Daoy (cell line): ENCODE data around the gene FSTL4. TPM values are rescaled to one million over a fixed set of nuclear protein-coding genes. Genes with fewer than 3 reads are reported as not detected.
"Not testable (repeated sequence)": the region's sequence is repeated elsewhere in the genome, so short reads cannot be mapped to it uniquely, and the experiment has no call there.

Source experiments
- DNase-seq: peaks from one replicate; pipeline ENCODE4 v3.0.0-alpha.2; 2015; ENCODE audit warnings: low read depth
- total RNA-seq: library from RNA; depleted of rRNA; stranded (reverse); fragments of >200 nt; shearing (Covaris generic); gene quantifications from 2 replicates; pipeline ENCODE4 v1.2.3, GENCODE V29; 2014

Gene FSTL4
- total RNA-seq, 1 experiment from 2014 or later, result 0.11 TPM

- no peak for DNase-seq
Observed at GRCh38 chr5:133227897-133228296, 384.4 kb downstream of the FSTL4 start.

- DNase-seq, result no peak
Observed at GRCh38 chr5:133227082-133227481, 385.3 kb downstream of the FSTL4 start.

DNA sequence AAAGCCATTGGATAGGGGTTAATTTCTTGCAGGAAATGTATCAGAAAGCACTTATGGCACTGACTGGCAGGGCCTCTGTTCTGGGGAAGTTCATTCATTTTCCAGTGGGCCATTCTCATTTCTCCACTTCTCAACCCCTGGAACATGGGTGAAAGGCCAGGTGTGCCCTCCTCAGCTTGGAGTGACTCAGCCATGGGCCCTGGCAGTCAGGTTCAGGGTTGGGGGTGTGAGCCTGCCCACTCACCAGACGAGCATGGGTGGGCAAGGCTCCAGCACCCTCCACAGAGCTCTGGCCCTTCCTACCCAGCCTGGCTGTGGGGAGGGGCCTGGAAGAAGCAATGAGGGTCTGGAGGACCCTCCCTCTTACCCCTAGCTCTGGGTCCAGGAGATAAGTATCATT is 386.2 kb downstream of the FSTL4 start:
- no peak for DNase-seq

DNA sequence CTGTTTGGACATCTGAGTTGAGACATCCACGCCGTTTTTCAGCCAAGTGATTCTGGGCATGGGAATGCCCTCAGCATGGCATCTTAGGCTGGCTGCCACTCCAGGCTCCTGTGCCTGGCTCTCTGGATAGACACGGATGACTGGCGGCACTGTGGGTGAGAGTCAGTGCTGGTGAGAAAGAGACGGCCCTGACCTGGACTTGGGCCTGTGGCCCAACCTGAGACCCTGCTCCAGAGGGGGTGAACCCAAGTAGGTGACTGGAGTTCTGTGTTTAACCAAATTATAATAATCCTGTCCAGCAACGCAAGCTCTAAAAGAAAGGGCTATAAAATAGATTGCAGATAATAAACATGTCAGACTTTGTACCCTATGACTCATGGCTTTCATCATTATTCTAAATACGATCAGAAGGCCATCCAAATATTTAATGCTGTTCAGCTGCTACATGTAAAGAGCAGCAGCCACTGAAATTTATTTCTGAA is 386.6 kb downstream of the FSTL4 start:
- DNase-seq, result no peak

- no peak for DNase-seq
Observed at GRCh38 chr5:133222979-133223378, 389.4 kb downstream of the FSTL4 start.

DNA sequence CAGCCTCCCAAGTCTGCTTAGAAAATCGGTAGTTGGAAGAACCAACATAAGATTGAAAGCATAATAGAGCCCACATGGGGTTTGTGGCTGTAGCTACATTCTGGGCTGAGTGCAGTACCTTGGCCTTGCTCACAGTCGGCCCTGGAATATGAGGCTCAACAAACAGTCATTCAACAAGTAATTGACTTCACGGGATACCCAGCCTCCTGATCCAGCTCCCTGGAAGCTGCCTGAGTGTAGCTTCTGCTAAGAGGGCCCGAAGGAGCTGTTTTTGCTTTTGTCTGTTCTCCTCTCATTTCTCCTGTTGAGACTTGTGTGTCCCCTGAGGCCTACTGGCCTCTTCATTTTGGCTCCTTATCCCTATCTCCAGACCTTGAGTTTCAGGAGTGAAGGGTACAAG is 389.8 kb downstream of the FSTL4 start:
- no peak for DNase-seq

DNA sequence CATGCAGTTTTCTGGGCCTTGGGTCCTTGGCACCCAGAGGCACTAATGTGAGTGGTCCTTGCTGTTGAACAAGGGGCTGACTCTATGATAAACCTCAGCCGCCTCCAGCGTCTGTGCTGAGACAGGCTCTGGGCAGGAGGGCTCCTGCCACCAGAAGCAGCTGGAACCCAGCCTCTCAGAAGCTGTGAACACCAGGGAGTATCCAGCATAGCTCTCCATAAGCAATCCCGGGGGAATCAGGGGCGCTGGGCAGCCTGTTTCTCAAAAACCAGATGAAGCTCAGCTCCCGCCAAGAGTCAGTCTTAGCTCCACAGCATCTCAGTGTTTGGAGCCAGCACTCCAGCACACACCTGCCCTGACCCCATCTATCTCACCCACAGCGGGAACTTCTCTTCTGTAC is 390.3 kb downstream of the FSTL4 start:
- DNase-seq, result no peak

GRCh38 chr5:133220851-133221674 is 391.3 kb downstream of the FSTL4 start:
- DNase-seq, result no peak

GRCh38 chr5:133219296-133219695 is 393.0 kb downstream of the FSTL4 start:
- no peak for DNase-seq

DNA sequence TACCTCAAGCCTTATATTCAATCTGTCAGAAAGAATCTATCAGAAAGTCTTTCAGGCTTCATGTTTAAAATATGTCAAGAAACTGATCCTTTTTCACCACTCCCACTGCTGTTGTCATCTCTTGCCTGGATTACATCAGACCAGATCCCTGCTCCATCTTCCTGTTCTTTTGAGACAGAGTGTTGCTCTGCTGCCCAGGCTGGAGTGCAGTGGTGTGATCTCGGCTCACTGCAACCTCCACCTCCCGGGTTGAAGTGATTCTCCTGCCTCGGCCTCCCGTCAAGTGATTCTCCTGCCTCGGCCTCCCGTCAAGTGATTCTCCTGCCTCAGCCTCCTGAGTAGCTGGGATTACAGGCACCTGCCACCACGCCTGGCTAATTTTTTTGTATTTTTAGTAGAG is 396.2 kb downstream of the FSTL4 start:
- DNase-seq, result not testable (repeated sequence)

DNA sequence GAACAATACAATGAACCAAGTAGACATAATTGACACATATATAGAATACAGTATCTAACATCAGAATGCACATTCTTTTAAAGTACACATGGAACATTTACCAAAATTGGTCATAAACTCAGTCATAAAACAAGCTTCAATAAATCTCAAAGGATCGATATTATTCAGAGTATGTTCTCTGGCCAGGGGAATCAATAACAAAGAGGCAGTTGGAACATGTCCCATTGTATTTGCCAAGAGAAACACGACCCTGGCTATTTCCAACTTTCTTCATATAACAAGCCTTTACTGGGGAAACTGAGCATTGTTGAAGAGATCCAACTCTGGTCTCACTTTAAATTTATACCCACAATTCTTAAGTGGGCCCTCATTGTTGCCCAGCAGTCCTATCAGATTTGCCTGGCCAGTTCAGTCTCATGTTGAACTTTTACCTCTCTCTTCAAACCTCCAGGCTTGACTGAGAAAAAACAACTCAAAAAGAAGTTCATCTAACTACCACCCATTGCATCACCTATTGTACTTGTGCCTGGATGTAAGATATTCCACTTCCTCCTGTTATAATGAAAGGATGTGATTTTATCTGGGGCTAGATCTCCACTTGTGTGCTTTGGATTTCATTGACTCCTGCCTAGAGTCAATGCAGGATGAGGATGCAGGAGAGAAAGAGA is 398.1 kb downstream of the FSTL4 start:
- DNase-seq, result no peak

DNA sequence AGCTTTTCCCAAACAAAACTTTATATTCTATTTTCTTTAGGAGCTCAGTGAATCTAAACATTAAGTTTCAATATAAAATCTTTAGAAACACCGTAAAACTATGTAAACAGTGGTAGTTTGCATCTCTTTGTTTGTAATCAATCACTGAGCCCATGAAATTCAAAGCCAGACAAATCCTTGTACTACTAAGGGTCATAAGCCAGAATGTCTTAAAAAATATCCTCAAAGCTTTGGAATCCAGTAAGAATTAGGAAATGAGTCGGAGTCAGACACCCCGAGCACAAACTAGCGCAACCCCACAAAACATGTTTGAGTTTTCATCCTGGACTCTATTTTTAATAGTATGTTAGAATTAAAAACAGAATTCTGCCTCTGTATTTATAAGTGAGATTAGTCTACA is 406.7 kb downstream of the FSTL4 start:
- no peak for DNase-seq

GRCh38 chr5:133205204-133205603 is 407.1 kb downstream of the FSTL4 start:
- no peak for DNase-seq

DNA sequence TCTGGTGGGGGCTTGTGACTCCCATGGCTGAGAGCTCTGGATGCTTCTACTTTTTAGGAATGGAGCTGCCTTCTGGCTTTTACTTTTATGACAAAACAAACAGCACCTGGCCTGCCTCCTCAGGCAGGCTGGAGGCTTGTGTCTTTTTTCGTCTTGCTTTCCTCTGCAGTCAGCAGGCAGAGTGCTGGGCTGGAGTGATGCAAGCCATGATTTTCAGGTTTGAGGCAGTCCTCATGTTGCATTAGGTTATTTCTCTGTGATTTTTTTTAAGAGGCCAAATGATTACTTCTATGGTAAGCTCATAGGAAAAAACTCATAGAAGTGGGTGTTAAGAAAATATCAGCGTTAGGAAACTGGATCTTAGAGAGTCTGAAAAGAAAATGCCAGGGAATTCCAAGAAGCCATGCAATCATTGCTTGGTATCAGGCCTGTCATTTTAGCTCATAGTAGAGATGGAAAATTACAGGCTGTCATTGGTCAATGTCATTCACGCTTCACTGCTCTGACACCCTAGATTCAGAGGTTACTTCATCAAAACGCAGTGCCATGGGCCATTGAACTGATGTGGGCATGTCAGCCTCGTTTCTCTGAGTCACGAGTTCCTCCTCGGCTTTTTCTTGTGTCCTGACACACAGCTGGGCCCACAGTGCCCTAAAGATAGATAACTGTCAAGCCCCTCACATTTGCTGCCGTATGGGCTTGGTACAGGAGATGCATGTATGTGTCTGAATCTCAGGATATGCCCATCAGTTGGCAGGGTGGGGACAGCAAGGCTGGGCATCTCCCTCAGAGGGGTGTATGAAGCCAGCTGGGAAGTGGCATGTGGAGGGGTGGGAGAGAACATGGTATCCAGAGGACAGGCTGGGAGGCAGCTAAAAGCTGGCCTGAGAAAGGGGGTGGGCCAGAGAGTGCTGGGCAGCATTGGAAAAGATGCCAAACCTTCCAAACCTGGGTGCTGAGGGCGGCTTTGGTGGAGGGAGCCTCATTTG is 408.7 kb downstream of the FSTL4 start:
- no peak for DNase-seq

DNA sequence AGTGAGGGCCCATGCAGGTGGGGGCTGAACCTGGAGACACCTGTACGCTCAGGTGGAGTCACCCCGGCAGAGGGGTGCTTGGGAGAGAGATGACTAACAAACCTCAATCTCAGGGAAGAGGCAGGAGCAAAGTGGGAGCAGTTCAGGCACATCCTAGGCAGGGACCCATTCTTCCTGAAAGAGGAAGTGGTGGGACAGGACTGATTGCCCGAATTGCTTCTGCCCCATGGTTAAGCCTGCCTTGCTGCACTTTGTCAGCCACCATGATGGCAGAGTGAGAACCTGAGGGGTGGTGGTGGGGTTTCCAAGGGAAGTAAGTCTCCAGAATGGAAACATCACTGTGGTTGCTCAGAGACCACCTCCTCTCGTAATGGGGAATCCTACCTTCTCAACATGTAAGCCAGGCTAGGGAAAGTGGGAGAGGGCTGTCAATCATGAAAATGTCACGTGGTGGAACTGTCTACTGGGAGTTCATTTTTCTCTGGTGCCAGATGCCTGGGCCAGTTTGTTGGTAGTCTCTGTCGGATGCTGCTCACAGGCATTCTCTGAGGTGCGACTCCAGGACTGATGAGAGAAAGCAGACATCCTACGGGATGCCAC is 410.2 kb downstream of the FSTL4 start:
- DNase-seq, result no peak

DNA sequence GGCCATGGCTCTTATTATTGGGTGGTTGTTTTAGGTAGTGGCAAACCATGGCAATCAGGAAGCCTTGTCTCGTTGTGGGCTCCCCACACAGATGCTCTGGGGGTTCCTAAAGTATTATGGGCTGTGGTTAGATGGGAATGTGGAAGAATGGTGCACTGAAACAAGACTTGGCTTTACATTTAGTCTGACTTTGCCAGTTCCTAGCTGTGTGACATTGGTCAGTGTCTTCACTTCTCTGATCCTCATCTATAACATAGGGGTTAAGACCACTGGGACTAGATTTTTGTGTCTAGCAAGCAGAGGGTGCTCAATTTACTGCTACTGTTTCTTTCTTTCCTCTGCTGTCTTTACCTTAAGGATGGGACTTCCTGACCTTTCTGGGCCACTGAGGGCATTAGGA is 411.0 kb downstream of the FSTL4 start:
- DNase-seq, result no peak

- no peak for DNase-seq
Observed at GRCh38 chr5:133200256-133200655, 412.1 kb downstream of the FSTL4 start.

GRCh38 chr5:133199417-133200178 is 412.7 kb downstream of the FSTL4 start:
- no peak for DNase-seq

- DNase-seq, result no peak
Observed at GRCh38 chr5:133198511-133198910, 413.8 kb downstream of the FSTL4 start.

- no peak for DNase-seq
Observed at GRCh38 chr5:133196441-133197085, 415.8 kb downstream of the FSTL4 start.
